Neural cell (in vitro differentiated cells): Measurements from ENCODE around the gene SKIDA1. TPM values are rescaled to one million over a fixed set of nuclear protein-coding genes. Genes with fewer than 3 reads are reported as not detected.

Experiments
- H2AFZ ChIP-seq: fragments of 200-600, 300-800 bp; sonication (generic), shearing (Covaris generic); 2 replicates; pipeline ENCODE4 v1.6.0; 2014; ENCODE audit warnings: low read depth, mild to moderate bottlenecking, antibody characterized with exemption, low read length, moderate library complexity
- H3F3A ChIP-seq: fragments of 200-600 bp; shearing (Covaris generic); 2 replicates; pipeline ENCODE4 v1.6.1; 2016; ENCODE audit warnings: mild to moderate bottlenecking, moderate library complexity, mixed read lengths, antibody characterized with exemption, low read length; ENCODE audit not compliant: insufficient read depth, poor library complexity, severe bottlenecking
- H3K27ac ChIP-seq: fragments of 200-600, 300-800 bp; sonication (generic), shearing (Covaris generic); 2 replicates; pipeline ENCODE4 v1.5.1; 2014; ENCODE audit warnings: mild to moderate bottlenecking, low read length, moderate library complexity
- H3K27me3 ChIP-seq: fragments of 300-800, 200-600 bp; sonication (generic), shearing (Covaris generic); 2 replicates; pipeline ENCODE4 v1.6.0; 2014; ENCODE audit warnings: mild to moderate bottlenecking, low read depth, low read length, moderate library complexity; ENCODE audit not compliant: insufficient read depth
- H3K36me3 ChIP-seq: fragments of 300-800, 200-600 bp; sonication (generic), shearing (Covaris generic); 2 replicates; pipeline ENCODE4 v1.5.1; 2014; ENCODE audit warnings: mild to moderate bottlenecking, antibody characterized with exemption, low read length, moderate library complexity; ENCODE audit not compliant: insufficient read depth
- H3K4me2 ChIP-seq: fragments of 300-800, 200-600 bp; sonication (generic), shearing (Covaris generic); 2 replicates; pipeline ENCODE4 v1.6.0; 2014; ENCODE audit warnings: mild to moderate bottlenecking, low read length
- H3K4me3 ChIP-seq: fragments of 300-800, 200-600 bp; sonication (generic), shearing (Covaris generic); 2 replicates; pipeline ENCODE4 v1.5.1; 2014; ENCODE audit warnings: mild to moderate bottlenecking, low read length, moderate library complexity
- H3K79me2 ChIP-seq: fragments of 200-600 bp; shearing (Covaris generic); replicated peaks from 2 replicates; pipeline ENCODE4 v1.6.0; 2014; ENCODE audit warnings: mild to moderate bottlenecking, low read length, moderate library complexity; ENCODE audit not compliant: insufficient read depth
- H3K9ac ChIP-seq: fragments of 300-800, 200-600 bp; sonication (generic), shearing (Covaris generic); 2 replicates; pipeline ENCODE4 v1.6.1; 2016; ENCODE audit warnings: mild to moderate bottlenecking, low read length, mixed read lengths
- H3K9me2 ChIP-seq: fragments of 200-600 bp; shearing (Covaris generic); 2 replicates; pipeline ENCODE4 v1.6.1; 2016; ENCODE audit warnings: mild to moderate bottlenecking, low read length, mixed read lengths; ENCODE audit not compliant: insufficient read depth
- H3K9me3 ChIP-seq: fragments of 200-600, 300-800 bp; sonication (generic), shearing (Covaris generic); 2 replicates; pipeline ENCODE4 v1.6.1; 2016; ENCODE audit warnings: mild to moderate bottlenecking, mixed run types, low read length, moderate library complexity, mixed read lengths
- H4K20me1 ChIP-seq: fragments of 200-600 bp; shearing (Covaris generic); 2 replicates; pipeline ENCODE4 v1.6.1; 2016; ENCODE audit warnings: mild to moderate bottlenecking, mixed run types; ENCODE audit not compliant: insufficient read depth
- CTCF ChIP-seq: fragments of 450-650 bp; IDR thresholded peaks from 2 replicates; pipeline ENCODE4 v1.5.1; 2014; ENCODE audit warnings: antibody characterized with exemption, mild to moderate bottlenecking, moderate library complexity; ENCODE audit not compliant: poor library complexity, severe bottlenecking
- EP300 ChIP-seq: fragments of 450-650 bp; conservative IDR thresholded peaks from 2 replicates; pipeline ENCODE4 v1.6.1; 2014; ENCODE audit warnings: antibody characterized with exemption, mild to moderate bottlenecking, moderate library complexity; ENCODE audit not compliant: poor library complexity, severe bottlenecking
- EZH2 ChIP-seq: fragments of 200-600, 300-800 bp; shearing (Covaris generic), sonication (generic); IDR thresholded peaks from 2 replicates; pipeline ENCODE4 v1.6.1; 2014; ENCODE audit warnings: antibody characterized with exemption, low read length, borderline replicate concordance, mild to moderate bottlenecking; ENCODE audit not compliant: insufficient read depth, poor library complexity, severe bottlenecking
- MXI1 ChIP-seq: fragments of 450-650 bp; conservative IDR thresholded peaks from 2 replicates; pipeline ENCODE4 v1.6.1; 2014; ENCODE audit warnings: antibody characterized with exemption, mild to moderate bottlenecking; ENCODE audit not compliant: poor library complexity, severe bottlenecking
- POLR2AphosphoS5 ChIP-seq: IDR thresholded peaks from 2 replicates; pipeline ENCODE4 v1.6.1; 2012
- RAD21 ChIP-seq: fragments of 450-650 bp; conservative IDR thresholded peaks from 2 replicates; pipeline ENCODE4 v1.6.1; 2014; ENCODE audit warnings: antibody characterized with exemption, mild to moderate bottlenecking, moderate library complexity
- SMC3 ChIP-seq: fragments of 450-650 bp; conservative IDR thresholded peaks from 2 replicates; pipeline ENCODE4 v1.6.1; 2014; ENCODE audit warnings: antibody characterized with exemption, mild to moderate bottlenecking, moderate library complexity; ENCODE audit not compliant: poor library complexity
- TAF1 ChIP-seq: IDR thresholded peaks from 2 replicates; pipeline ENCODE4 v1.6.1; 2012; ENCODE audit warnings: low read depth
- polyA plus RNA-seq: library from polyadenylated mRNA; depleted of rRNA; stranded (reverse); fragments of >200 nt; gene quantifications from 2 replicates; pipeline ENCODE4 v1.2.3, GENCODE V29; 2014
- TF ChIP-seq, protein P1 (sequence below): IDR thresholded peaks from 2 replicates; pipeline ENCODE4 v1.6.1; 2012; ENCODE audit warnings: borderline replicate concordance

SKIDA1 gene
- polyA plus RNA-seq, 1 donor from 2014 or later: 3.7 TPM

GRCh38 chr10:21473541-21473940 is 51.9 kb downstream of the SKIDA1 start:
- Histone ChIP-seq H3K9me2 (no peaks in the 10 kb centered on the region), H3K9ac (no peak overlapping the region), H3K4me2 (no peak overlapping the region), H3K36me3 (no peaks in the 10 kb centered on the region), H3K27me3 (no peaks in the 10 kb centered on the region), H4K20me1 (no peaks in the 10 kb centered on the region), H2AFZ (no peak overlapping the region), H3K4me3 (no peak overlapping the region), H3F3A (no peaks in the 10 kb centered on the region), H3K9me3 (no peaks in the 10 kb centered on the region), H3K79me2 (no peaks in the 10 kb centered on the region), H3K27ac (no peak overlapping the region)
- no peak for TF ChIP-seq TAF1

DNA sequence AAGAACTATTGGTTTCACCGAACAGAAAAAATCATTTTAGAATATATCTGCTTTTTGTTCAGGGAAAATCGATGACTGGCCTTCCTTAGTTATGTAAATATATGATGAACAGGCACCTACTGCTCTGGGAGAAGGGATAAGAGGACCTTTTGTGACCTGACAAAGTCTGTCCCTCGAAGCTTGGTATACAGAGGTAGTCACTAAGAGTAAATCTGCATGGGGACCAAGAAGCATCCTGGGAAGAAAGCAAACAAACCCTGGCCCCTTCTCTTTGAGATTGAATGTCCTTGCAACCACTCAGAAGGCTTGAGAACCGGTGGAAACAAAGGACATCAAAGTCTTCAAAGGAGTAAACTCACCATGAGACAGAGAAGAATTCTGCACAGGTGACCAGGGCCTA is 52.3 kb downstream of the SKIDA1 start:
- no peak overlapping the region for H3K4me2 ChIP-seq
- no peak overlapping the region for H3K9ac ChIP-seq
- TF ChIP-seq, protein P1, sequence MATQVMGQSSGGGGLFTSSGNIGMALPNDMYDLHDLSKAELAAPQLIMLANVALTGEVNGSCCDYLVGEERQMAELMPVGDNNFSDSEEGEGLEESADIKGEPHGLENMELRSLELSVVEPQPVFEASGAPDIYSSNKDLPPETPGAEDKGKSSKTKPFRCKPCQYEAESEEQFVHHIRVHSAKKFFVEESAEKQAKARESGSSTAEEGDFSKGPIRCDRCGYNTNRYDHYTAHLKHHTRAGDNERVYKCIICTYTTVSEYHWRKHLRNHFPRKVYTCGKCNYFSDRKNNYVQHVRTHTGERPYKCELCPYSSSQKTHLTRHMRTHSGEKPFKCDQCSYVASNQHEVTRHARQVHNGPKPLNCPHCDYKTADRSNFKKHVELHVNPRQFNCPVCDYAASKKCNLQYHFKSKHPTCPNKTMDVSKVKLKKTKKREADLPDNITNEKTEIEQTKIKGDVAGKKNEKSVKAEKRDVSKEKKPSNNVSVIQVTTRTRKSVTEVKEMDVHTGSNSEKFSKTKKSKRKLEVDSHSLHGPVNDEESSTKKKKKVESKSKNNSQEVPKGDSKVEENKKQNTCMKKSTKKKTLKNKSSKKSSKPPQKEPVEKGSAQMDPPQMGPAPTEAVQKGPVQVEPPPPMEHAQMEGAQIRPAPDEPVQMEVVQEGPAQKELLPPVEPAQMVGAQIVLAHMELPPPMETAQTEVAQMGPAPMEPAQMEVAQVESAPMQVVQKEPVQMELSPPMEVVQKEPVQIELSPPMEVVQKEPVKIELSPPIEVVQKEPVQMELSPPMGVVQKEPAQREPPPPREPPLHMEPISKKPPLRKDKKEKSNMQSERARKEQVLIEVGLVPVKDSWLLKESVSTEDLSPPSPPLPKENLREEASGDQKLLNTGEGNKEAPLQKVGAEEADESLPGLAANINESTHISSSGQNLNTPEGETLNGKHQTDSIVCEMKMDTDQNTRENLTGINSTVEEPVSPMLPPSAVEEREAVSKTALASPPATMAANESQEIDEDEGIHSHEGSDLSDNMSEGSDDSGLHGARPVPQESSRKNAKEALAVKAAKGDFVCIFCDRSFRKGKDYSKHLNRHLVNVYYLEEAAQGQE: no peak
- TF ChIP-seq RAD21 (no peak), CTCF (no peak), EP300 (no peak), TAF1 (no peak), MXI1 (no peak), POLR2AphosphoS5 (no peak), EZH2 (no peak), SMC3 (no peak)
- H3K9me3 ChIP-seq: no peaks in the 10 kb centered on the region
- H2AFZ ChIP-seq: no peak overlapping the region
- no peaks in the 10 kb centered on the region for H3K79me2 ChIP-seq
- no peaks in the 10 kb centered on the region for H4K20me1 ChIP-seq
- H3K36me3 ChIP-seq: no peaks in the 10 kb centered on the region
- H3K9me2 ChIP-seq: no peaks in the 10 kb centered on the region
- H3K27me3 ChIP-seq: no peaks in the 10 kb centered on the region
- H3F3A ChIP-seq: no peaks in the 10 kb centered on the region
- H3K27ac ChIP-seq: no peak overlapping the region
- no peak overlapping the region for H3K4me3 ChIP-seq

DNA sequence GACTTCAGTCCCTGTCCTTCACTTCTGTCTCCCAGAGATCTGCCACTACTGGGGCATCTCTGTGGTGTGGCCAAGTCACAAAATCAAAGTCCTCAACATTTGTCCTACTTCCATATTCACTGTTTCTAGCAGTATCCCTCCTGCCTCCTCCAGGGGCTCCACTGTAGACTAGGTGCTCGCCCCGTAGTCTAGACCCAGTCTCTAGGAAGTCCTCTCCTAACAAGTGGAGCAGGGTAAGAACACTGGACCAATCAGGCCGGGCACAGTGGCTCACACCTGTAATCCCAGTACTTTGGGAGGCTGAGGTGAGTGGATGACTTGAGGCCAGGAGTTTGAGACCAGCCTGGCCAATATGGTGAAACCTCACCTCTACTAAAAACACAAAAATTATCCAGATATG is 57.4 kb downstream of the SKIDA1 start:
- Histone ChIP-seq H3K4me3 (no peak overlapping the region), H3K9ac (no peak overlapping the region), H3K36me3 (no peaks in the 10 kb centered on the region), H3K27ac (no peak overlapping the region), H2AFZ (no peak overlapping the region), H3K4me2 (no peak overlapping the region), H3K9me3 (no peaks in the 10 kb centered on the region), H3K27me3 (no peaks in the 10 kb centered on the region), H3K9me2 (no peaks in the 10 kb centered on the region), H3K79me2 (no peaks in the 10 kb centered on the region), H3F3A (no peaks in the 10 kb centered on the region), H4K20me1 (no peaks in the 10 kb centered on the region)
- TF ChIP-seq, protein P1: no peak
- TF ChIP-seq POLR2AphosphoS5: no peak
- TF ChIP-seq MXI1: no peak
